Measurements from ENCODE around the gene RANBP1.
A peak's percentile ranks its signal among the peaks of the same experiment; 100 is the strongest.

RANBP1 gene

DNA sequence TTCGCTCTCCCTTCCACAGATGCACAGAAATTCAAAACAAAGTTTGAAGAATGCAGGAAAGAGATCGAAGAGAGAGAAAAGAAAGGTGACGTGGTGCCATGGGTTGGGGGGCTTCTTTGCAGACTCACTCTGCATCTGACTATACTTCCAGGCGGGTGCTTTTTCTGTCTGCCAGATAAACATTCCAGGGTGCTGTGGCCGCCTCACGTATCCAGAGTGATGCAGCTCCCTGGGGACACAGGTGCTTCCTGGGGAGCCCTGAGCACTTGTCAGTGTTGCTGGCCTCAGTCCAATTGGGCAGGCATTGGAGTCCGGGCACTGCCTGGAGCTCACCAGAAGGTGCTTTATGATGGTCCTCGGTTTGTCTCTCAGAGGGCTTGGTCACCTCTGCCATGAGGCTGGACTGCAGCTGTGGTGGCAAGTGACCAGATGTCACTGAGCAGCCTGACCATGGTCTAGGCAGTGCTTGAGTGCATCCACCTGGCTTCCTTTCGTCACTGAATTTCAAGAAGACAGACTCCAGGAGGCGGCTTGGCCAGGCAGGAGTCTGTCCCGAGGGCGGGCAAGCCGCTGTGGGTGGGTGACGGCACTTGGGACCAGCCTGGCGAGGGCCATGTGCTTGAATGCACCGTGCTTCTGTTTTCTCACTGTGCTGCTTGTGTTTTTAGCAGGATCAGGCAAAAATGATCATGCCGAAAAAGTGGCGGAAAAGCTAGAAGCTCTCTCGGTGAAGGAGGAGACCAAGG lies 10.6 kb downstream of the RANBP1 start:
- POLR2A ChIA-PET = no interaction called here
- TF ChIP-seq, protein P1, sequence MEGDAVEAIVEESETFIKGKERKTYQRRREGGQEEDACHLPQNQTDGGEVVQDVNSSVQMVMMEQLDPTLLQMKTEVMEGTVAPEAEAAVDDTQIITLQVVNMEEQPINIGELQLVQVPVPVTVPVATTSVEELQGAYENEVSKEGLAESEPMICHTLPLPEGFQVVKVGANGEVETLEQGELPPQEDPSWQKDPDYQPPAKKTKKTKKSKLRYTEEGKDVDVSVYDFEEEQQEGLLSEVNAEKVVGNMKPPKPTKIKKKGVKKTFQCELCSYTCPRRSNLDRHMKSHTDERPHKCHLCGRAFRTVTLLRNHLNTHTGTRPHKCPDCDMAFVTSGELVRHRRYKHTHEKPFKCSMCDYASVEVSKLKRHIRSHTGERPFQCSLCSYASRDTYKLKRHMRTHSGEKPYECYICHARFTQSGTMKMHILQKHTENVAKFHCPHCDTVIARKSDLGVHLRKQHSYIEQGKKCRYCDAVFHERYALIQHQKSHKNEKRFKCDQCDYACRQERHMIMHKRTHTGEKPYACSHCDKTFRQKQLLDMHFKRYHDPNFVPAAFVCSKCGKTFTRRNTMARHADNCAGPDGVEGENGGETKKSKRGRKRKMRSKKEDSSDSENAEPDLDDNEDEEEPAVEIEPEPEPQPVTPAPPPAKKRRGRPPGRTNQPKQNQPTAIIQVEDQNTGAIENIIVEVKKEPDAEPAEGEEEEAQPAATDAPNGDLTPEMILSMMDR (IDR thresholded peaks at IDR 0.05; ENCODE audit: insufficient read depth, low read length, missing control alignments) = no peak
- DNase-seq (ENCODE audit: low read depth, low spot score) = no peak
- CTCF ChIA-PET = no interaction called here
- no peak overlapping the region for H3K4me3 ChIP-seq (ENCODE audit: low read depth, low read length)

DNA sequence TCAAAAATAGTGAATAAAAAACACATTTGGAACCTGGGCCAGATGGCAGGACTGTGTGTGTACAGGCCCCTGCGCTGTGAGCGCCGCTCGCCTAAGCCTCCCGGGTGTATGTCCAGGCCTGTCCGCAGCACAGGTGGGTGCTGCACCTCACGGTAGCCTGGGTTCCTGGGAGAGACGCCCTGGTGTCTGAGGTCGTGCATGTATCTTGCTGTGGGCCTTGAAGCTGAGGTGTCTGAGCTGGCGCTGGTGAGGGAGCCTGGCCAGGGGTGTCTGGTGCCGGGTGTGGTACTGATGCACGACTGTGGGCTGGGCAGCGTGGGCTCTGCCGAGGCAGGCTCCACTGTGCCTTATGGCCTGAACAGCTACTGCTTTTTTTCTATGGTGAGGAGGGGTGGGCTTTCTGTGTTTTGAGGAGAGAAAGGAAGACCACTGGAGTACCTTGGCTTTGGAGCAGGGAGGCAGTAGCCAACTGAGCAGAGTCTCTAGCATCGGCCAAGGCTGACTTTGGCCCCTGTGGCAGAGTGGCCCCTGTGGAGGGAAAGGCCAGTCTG lies 11.5 kb downstream of the RANBP1 start:
- TF ChIP-seq, protein P1 (IDR thresholded peaks at IDR 0.05; ENCODE audit: insufficient read depth, low read length, missing control alignments) = no peak
- no peak for DNase-seq (ENCODE audit: low read depth, low spot score)
- ChIA-PET POLR2A (no interaction called here), CTCF (no interaction called here)
- H3K4me3 ChIP-seq (ENCODE audit: low read depth, low read length) = no peak overlapping the region

DNA sequence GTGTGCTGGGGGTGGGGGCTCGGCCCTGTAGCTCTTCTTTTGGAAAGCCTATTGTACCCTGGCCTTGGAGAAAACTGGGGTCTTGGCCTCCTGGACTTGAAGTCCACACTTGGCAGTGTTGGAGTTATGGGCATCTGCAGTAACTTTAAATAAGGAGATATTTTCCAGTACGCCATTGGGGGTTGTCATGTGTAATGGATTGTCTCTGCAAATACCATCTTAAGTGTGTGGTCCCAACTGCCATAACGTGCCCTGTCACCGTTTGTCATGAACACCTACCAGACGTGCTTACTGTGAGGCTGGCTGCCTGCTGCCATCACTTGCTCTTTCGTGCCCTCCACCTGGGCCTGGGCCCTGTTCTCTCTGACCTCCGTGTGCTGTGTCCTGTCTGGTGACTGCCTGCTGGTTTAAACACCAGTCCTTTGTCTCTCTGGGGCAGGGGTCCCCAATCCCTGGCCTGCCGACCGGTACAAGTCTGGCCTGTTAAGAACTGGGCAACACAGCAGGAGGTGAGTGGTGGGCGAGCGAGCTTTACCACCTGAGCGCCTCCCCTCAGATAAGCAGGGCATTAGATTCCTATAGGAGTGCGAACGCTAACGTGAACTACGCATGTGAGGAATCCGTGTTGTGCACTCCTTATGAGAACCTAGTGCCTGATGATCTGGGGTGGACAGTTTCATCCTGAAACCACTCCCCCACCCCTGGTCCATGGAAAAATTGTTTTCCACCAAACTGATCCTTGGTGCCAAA lies 12.1 kb downstream of the RANBP1 start:
- TF ChIP-seq, protein P1 (IDR thresholded peaks at IDR 0.05; ENCODE audit: insufficient read depth, low read length, missing control alignments) = no peak
- CTCF ChIA-PET = interaction anchor here (1.0 to 3.3 kb wide), 3 partner anchors 9 to 162 kb away, joined by 3 to 27 read pairs (median 4); partner anchors contain the start of gene RANBP1
- no peak overlapping the region for H3K4me3 ChIP-seq (ENCODE audit: low read depth, low read length)
- POLR2A ChIA-PET = no interaction called here
- no peak for DNase-seq (ENCODE audit: low read depth, low spot score)

DNA sequence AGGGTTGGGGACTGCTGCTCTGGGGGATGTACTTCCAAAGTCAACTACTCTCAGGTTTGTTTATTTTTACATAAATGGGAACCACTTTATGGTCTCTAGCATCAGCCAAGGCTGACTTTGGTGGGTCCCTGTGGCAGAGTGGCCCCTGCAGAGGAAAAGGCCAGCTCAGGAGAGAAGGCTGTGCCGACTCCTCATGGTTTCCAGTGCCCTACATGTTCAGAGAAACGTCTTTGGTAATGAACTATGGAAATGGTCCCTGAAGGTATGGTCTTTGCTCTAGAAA lies 12.7 kb downstream of the RANBP1 start:
- CTCF ChIA-PET = interaction anchor here (1.0 to 3.3 kb wide), 4 partner anchors 10 to 163 kb away, joined by 3 to 27 read pairs (median 4); partner anchors contain the start of gene RANBP1
- POLR2A ChIA-PET = no interaction called here

DNA sequence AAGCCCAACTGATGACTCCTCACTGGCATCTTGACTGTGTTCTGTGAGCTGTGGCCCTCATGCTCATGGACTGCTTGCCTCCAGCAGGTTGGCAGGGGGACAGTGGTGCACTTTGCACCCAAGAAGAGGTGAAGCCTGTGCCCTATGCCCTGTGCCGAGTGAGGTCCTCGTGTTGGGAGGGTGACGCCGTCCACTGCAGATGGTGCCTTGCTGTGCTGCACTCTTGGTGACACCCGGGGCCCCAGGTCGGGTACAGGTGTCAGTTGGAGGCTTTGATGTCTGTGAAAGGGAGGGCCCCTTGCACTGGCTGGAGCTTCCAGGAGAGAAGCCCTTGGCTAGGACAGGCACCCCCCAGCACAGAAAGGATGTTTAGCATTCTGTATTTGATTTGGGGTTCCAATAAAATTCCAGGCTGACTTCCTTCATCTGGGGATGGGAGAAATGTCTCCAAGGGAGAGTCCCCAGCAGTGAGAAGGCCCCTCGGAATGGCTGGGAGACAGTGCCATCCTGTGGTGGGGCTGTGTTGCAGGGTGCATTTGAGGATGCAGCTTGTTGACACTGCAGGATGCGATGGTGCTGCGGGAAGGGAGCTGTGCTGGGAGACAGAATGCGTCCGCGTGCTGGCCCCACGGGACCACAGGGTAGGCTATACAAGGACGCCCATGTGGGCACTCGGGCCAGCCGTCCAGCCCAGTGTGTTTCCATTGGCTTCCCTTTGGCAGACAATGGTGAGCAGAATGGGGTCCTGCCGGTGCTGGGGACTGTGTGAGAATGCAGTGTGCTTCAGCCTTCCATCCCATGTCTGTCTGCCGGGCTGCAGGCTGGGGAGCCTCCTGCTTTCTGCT lies 13.2 kb downstream of the RANBP1 start:
- no peak overlapping the region for H3K4me3 ChIP-seq (ENCODE audit: low read depth, low read length)
- ChIA-PET CTCF (interaction anchor here (1.0 to 3.3 kb wide), 5 partner anchors 10 to 399 kb away, joined by 3 to 27 read pairs (median 4); partner anchors contain the start of gene RANBP1), POLR2A (no interaction called here)
- TF ChIP-seq, protein P1 (IDR thresholded peaks at IDR 0.05; ENCODE audit: insufficient read depth, low read length, missing control alignments) = peak; percentile 52
- no peak for DNase-seq (ENCODE audit: low read depth, low spot score)

More for the DNA sequence above, 12.7 kb downstream of the RANBP1 start:
- DNase-seq (ENCODE audit: low read depth, low spot score) = no peak
- TF ChIP-seq, protein P1 (IDR thresholded peaks at IDR 0.05; ENCODE audit: insufficient read depth, low read length, missing control alignments) = no peak
- H3K4me3 ChIP-seq (ENCODE audit: low read depth, low read length) = no peak overlapping the region
